ENCODE results near the gene SPAG17.

GRCh38 chr1:118008011-118008410, 177.0 kb downstream of the SPAG17 start:
- TF ChIP-seq CTCF (IDR thresholded peaks at IDR 0.05; ENCODE audit: low read depth, low read length): no peak
- no peak for TF ChIP-seq EZH2phosphoT487 (IDR thresholded peaks at IDR 0.05; ENCODE audit: low read depth)

Data from OCI-LY3 (cell line).